GM21529 (cell line): ENCODE results near the gene GALK2.
"Not testable (repeated sequence)": the region's sequence is repeated elsewhere in the genome, so short reads cannot be mapped to it uniquely, and the experiment has no call there.

Experiments used
- ATAC-seq: cut with Tn5 transposase; IDR thresholded peaks from one replicate; pipeline ENCODE4 v1.9.1; 2021; ENCODE audit not compliant: unreplicated experiment

Gene GALK2

DNA sequence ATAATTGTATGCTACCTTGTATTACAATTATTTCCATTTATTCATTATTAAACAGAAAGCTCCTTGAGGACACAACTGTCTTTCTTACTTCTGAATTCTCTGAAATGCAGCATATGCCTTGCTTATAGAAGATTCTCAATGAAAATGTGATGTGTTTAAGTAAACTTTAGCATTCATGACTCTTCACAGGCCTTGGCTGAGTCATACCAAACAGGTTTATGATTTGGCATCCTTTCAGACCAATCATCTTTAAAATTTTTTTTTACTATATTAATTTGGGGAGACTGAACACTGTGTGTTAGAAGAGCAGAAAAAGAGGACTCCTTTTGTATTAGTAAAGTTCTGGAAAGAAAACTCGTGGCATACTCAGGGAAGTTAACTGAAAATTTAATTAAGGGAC, 6.4 kb upstream of the GALK2 start:
- ATAC-seq = no peak

DNA sequence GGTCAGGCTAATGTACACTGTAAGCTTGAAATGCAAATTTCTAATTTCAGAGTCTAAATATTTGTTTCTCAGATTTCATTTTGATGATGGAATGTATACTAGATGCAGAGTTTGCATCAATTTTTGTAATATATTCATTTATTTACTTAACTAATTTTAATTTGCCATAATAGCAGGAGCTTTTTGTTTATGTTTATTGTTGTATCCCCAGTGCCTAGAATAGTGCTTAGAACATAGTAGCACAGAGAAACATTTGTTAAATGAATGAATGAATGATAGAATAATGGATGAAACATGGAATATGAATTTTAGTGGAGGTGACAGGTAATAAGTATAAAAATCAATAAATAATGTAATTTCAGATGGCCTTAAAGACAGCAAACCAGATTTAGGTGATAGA, 5.2 kb upstream of the GALK2 start:
- ATAC-seq = no peak

DNA sequence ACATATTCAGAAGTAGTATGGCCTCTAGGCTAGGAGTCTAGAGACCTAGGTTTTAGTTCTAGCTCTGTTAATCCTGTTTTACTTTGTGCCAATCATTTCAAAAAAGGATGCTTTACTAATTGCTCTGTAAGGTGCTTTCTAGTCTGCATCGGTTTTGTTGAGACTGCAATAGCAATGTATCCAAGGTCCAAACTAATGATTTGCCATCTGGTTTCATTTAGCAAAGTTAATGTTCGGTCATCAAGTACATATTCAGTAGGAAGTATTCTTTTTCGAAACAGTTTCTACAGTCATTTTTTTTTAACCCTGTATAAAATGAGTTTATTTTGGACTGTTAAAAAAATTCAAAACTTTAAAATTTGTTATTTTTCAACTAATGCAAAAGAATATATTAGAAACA, 2.0 kb upstream of the GALK2 start:
- ATAC-seq = no peak

- no peak for ATAC-seq
Measured at GRCh38 chr15:49171790-49172189, 1.7 kb downstream of the GALK2 start.

DNA sequence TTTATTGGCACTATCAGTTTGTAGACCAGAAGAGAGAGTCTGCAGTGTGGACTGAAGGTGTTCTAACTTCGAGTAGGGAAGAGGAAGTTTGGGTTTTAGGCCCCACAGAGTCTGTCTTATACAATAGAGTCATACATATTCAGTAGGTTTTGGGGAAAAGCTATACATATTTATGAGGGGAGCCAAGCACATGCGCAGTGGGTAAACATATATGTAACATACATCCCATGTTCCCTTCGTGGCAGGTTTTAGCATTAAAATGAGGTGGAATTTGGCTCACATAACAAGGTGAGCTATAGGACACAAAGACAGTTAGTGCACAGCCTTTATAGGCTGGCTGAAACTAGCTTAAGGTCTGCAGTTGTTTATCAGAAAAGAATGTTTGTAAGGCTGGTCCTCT, 4.9 kb downstream of the GALK2 start:
- ATAC-seq = no peak

DNA sequence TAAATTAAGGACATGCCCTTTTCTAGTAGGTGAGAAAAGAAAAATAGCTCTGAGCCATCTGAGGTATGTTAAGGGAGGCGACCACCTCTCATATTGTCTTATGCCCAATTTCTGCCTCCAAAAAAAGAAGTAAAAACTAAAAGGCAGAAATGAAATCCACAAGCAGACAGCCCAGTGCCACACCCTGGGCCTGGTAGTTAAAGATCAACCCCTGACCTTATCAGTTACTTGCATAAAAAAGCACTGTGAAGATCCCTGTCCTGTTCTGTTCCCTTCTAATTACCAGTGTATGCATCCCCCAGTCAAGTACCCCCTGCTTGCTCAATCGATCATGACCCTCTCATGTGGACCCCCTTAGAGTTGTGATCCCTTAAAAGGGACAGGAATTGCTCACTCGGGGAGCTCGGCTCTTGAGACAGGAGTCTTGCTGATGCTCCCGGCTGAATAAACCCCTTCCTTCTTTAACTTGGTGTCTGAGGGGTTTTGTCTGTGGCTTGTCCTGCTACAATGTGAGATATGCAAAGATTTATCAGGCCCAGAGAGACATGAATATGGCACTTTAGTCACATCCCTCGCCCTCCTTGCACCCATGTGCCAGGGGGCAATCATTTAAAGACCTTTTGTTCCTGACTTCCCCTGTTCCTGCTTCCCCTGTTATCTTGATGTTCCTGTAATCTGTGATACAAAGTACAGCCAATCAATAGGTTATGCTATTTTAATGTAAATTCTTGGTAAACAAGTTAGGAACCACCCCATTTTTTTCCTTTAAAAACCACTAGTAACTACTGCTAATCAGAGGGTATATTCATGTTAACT, 5.7 kb downstream of the GALK2 start:
- not testable (repeated sequence) for ATAC-seq

GRCh38 chr15:49178497-49178896, 8.4 kb downstream of the GALK2 start:
- no peak for ATAC-seq

DNA sequence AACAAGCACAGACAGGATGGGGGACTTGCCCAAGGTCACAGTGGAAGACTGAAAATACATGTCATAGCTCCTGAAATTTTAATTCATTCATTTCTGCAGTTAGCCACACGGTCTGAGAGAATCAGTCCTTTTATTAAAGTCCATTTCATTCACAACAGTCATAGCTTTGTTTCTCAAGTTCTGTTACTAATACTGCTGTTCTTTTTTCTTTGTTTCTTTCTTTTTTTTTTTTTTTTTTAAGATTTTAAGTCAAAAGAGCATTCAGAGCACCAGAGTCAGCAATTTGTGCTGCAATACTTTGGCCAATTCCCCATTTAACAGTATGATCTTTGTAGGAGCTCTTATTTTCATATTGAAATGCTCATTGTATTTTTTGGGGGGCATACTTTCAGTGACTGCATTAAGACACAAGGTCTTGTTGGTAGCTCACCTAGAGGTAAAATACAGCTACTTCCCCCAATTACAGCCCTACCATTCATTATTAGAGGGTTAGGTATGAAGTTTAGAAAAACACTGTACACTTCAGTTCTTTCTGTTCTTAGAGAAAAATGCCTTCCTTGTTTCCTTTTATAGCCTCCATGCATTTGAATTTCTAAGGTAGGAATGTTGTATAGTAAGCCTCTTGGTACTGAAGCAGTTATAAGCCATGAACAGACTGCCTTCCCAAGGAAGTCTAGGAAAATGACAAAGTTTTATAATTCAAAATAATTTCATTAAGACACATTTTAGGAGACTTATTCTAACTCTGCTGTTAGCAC, 9.6 kb downstream of the GALK2 start:
- no peak for ATAC-seq

DNA sequence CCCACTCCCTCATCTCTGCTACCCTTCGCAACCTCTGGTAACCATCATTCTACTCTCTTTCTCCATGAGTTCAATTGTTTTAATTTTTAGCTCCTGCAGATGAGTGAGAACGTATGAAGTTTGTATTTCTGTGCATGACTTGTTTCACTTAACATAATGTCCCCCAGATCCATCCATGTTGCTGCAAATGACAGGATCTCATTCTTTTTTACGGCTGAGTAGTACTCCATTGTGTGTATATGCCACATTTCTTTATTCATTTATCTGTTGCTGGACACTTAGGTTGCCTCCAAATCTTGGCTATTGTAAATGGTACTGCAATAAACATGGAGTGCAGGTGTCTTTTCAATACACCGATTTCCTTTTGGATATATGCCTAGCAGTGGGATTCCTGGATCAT, 12.1 kb downstream of the GALK2 start:
- ATAC-seq = no peak

DNA sequence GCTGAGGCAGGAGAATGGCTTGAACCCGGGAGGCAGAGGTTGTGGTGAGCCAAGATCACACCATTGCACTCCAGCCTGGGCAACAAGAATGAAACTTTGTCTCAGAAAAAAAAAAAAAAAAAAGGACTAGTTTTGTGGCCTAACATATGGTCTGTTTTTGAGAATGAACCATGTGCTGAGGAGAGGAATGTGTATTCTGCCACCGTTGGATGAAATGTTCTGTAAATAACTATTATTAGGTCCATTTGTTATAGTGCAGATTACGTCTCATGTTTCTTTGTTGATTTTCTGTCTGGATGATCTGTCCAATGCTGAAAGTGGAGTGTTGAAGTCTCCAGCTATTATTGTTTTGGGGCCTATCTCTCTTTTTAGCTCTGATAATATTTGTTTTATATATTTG, 13.7 kb downstream of the GALK2 start:
- ATAC-seq = not testable (repeated sequence)

DNA sequence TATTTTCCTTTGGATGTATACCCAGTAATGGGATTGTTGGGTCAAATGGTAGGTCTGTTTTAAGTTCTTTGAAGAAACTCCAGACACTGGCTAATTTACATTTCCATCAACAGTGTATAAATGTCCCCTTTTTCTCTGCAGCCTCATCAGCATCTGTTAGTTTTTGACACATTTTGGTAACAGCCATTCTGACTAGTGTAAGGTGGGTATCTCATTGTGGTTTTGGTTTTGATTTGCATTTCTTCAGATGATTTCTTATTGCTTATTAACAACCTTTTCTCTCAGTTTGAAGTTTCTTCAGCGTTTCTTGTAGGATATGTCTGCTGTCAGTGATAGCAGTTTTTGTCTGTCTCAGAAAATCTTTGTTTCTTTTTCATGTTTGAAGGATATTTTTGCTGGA, 15.4 kb downstream of the GALK2 start:
- ATAC-seq = peak; percentile 68

GRCh38 chr15:49187549-49188245, 17.6 kb downstream of the GALK2 start:
- no peak for ATAC-seq

- no peak for ATAC-seq
Measured at GRCh38 chr15:49188933-49189332, 18.9 kb downstream of the GALK2 start.

GRCh38 chr15:49189631-49190030, 19.6 kb downstream of the GALK2 start:
- ATAC-seq = no peak

- ATAC-seq = no peak
Measured at GRCh38 chr15:49190586-49190985, 20.5 kb downstream of the GALK2 start.

DNA sequence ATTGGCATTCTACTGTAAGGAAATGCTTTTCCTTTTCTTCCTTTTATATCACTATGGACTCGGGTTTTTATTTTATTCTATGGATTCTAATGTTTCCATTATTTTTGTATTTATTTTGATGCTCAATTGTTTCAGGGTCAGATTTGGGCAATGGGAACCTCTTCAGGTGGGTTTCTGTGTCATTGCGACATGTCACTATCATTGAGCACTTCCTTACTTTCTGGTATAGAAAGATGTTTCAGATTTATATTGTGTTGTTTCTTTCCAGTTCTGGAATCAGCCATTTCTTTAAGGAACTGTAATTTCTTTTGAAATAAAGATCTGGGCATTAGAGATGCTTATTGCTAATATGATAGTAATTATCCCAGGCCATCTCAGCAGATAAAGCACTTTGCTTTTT, 21.8 kb downstream of the GALK2 start:
- no peak for ATAC-seq

GRCh38 chr15:49196856-49197255, 26.8 kb downstream of the GALK2 start:
- no peak for ATAC-seq

DNA sequence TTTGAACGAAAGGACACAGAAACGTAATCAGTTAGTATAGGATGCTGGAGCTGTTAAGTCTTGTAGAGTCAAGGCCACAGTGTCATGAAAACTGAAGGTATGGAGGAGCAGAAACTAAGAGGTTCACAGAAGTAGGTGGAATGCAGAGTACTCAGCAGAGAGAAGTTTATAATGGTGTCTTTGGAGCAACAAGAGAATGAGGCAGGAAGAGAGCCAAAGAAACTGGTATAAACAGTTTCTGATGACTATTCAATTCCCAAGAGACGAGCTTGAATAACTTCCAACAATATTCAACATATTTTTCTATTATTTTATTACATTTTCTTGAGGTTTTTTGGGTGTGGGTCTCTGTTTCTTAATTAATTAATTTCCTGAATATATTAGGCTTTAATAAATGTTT, 29.6 kb downstream of the GALK2 start:
- no peak for ATAC-seq

DNA sequence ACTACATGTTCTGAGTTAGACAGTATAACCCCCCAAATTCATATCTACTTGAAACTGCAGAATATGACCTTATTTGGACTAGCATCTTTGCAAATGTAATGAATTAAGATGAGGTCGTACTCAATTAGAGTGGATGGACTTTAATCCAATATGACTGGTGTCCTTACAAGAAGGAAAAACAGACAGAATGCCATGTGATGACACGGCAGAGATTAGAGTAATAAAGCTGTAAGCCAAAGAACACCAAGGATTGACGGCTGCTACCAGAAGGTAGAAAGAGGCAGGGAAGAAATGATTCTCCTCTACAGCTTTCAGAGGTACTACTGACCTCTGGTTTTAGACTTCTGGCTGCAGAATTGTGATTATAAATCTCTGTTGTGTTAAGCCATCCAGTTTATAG, 30.3 kb downstream of the GALK2 start:
- no peak for ATAC-seq

DNA sequence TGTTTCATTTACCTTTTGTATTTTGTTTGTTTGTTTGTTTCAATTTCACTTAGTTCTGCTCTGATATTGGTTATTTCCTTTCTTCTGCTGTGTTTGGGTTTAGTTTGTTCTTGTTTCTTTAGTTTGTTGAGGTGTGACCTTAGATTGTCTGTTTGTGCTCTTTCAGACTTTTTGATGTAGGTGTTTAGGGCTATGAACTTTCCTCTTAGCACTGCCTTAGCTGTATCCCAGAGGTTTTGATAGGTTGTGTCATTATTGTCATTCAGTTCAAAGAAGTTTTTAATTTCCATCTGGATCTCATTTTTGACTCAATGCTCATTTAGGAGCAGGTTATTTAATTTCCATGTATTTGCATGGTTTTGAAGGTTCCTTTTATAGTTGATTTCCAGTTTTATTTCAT, 38.1 kb downstream of the GALK2 start:
- ATAC-seq = not testable (repeated sequence)

DNA sequence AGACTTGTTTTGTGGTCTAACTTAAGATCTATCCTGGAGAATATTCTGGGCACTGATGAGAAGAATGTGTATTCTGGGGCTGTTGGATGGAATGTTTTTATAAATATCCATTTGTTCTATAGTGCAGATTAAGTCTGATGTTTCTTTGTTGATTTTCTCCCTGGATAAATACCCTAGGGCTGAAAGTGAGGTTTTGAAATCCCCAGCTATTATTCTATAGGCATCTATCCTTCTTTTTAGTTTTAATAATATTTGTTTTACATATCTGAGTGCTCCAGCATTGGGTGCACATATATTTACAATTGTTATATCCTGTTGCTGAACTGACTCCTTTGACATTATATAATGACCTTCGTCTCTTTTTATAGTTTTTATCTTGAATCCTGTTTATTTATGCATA, 42.9 kb downstream of the GALK2 start:
- no peak for ATAC-seq
